Vagina (tissue), 2 donors: ENCODE results near the gene TAS1R3.
A peak's percentile ranks its signal among the peaks of the same experiment; 100 is the strongest.

Experiments used
- POLR2A ChIP-seq, 2 donors: fragments of 450-650 bp; IDR thresholded peaks; one replicate each; pipeline ENCODE4 v1.6.1; 2017; ENCODE audit warnings: antibody characterized with exemption in 2 of 2, mild to moderate bottlenecking in 2 of 2, moderate library complexity in 2 of 2
- POLR2AphosphoS5 ChIP-seq, 2 donors: sonication (generic); formaldehyde crosslinking; IDR thresholded peaks; one replicate each; pipeline ENCODE4 v1.9.0; 2017; ENCODE audit warnings: antibody characterized with exemption in 2 of 2, mild to moderate bottlenecking in 2 of 2, low read depth in 1 of 2; ENCODE audit not compliant: insufficient read depth in 1 of 2
- TF ChIP-seq, protein P1 (sequence below), 3 experiments: fragments of 450-650 bp in 2 of 3; fragments of 200-600 bp in 1 of 3; sonication (generic) in 1 of 3; IDR thresholded peaks; one replicate each; pipeline ENCODE4 v1.5.1; 2017 to 2019; ENCODE audit warnings: antibody characterized with exemption in 3 of 3, mild to moderate bottlenecking in 2 of 3, moderate library complexity in 2 of 3

GRCh38 chr1:1347663-1348419, 16.8 kb downstream of the TAS1R3 start:
- TF ChIP-seq POLR2AphosphoS5 (IDR thresholded peaks at IDR 0.05; ENCODE audit: insufficient read depth in 1 of 2, low read depth in 1 of 2): peak in 1 of 2 donors; percentile 25
- TF ChIP-seq, protein P1, sequence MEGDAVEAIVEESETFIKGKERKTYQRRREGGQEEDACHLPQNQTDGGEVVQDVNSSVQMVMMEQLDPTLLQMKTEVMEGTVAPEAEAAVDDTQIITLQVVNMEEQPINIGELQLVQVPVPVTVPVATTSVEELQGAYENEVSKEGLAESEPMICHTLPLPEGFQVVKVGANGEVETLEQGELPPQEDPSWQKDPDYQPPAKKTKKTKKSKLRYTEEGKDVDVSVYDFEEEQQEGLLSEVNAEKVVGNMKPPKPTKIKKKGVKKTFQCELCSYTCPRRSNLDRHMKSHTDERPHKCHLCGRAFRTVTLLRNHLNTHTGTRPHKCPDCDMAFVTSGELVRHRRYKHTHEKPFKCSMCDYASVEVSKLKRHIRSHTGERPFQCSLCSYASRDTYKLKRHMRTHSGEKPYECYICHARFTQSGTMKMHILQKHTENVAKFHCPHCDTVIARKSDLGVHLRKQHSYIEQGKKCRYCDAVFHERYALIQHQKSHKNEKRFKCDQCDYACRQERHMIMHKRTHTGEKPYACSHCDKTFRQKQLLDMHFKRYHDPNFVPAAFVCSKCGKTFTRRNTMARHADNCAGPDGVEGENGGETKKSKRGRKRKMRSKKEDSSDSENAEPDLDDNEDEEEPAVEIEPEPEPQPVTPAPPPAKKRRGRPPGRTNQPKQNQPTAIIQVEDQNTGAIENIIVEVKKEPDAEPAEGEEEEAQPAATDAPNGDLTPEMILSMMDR (IDR thresholded peaks at IDR 0.05): no peak
- no peak for TF ChIP-seq POLR2A (IDR thresholded peaks at IDR 0.05)
